Epithelial cell of proximal tubule (primary cell): ENCODE results near the gene SEC11C. TPM values are rescaled to one million over a fixed set of nuclear protein-coding genes. Genes with fewer than 3 reads are reported as not detected.

Experiments
- DNase-seq: peaks from one replicate; pipeline ENCODE4 v3.0.0-alpha.2; 2011; ENCODE audit warnings: low read depth
- H3K4me3 ChIP-seq: 2 replicates; pipeline ENCODE4 v1.5.1; 2011; ENCODE audit warnings: low read depth, mild to moderate bottlenecking, low read length
- total RNA-seq: library from RNA; depleted of rRNA; stranded (reverse); fragments of >200 nt; gene quantifications from 2 replicates; pipeline ENCODE4 v1.2.3, GENCODE V29; 2015
- TF ChIP-seq, protein P1 (sequence below): conservative IDR thresholded peaks from 2 replicates; pipeline ENCODE4 v1.5.1; 2012; ENCODE audit warnings: low read depth, mild to moderate bottlenecking, low read length

SEC11C gene
- total RNA-seq, 1 donor from 2014 or later, result 37.6 TPM

- TF ChIP-seq, protein P1, sequence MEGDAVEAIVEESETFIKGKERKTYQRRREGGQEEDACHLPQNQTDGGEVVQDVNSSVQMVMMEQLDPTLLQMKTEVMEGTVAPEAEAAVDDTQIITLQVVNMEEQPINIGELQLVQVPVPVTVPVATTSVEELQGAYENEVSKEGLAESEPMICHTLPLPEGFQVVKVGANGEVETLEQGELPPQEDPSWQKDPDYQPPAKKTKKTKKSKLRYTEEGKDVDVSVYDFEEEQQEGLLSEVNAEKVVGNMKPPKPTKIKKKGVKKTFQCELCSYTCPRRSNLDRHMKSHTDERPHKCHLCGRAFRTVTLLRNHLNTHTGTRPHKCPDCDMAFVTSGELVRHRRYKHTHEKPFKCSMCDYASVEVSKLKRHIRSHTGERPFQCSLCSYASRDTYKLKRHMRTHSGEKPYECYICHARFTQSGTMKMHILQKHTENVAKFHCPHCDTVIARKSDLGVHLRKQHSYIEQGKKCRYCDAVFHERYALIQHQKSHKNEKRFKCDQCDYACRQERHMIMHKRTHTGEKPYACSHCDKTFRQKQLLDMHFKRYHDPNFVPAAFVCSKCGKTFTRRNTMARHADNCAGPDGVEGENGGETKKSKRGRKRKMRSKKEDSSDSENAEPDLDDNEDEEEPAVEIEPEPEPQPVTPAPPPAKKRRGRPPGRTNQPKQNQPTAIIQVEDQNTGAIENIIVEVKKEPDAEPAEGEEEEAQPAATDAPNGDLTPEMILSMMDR, result no peak
- H3K4me3 ChIP-seq, result no peak overlapping the region
- no peak for DNase-seq
Observed at GRCh38 chr18:59156316-59156715, 16.6 kb downstream of the SEC11C start.

DNA sequence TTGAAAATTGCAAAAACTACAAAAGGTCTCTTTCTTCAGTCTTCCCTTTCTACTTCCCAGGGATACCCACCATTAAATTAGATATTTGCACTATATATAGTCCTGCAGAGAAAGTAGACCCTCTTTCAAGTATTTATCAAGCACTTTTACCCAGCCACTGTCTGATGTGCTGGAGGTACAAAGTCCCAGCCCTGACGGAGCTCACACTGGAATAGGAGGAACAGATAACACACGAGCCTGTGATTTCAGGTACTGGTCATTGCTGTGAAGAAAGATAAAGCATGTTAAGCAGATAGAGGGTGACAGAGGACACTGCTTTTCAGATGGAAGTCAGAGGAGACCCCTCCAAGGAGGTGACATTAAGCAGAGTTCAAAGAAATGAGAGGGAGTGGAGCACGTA lies 19.6 kb downstream of the SEC11C start:
- no peak overlapping the region for H3K4me3 ChIP-seq
- TF ChIP-seq, protein P1, result no peak
- no peak for DNase-seq

DNA sequence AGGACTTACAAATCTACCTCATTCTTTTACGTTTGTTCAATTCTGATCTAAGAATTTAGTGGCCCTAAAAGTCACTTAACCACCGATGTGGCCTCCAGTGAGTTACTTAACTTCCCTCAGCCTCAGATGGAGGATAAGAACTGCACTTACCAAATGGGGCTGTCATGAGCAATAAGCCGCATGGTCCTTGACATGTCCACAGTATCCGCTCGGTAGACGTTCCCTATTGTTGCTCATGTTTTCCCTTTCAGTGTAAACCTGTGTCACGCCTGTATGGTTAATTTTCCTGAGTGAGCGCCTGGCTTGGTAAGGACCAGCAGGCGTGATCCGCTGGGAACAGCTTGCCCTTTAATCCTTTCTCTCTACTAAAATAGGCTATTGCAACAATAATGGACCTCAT lies 20.3 kb downstream of the SEC11C start:
- TF ChIP-seq, protein P1, result no peak
- no peak for DNase-seq
- no peak overlapping the region for H3K4me3 ChIP-seq

- TF ChIP-seq, protein P1, result no peak
- H3K4me3 ChIP-seq, result no peak overlapping the region
- DNase-seq, result no peak
Observed at GRCh38 chr18:59172664-59173249, 33.1 kb downstream of the SEC11C start.

GRCh38 chr18:59177485-59177884 lies 37.8 kb downstream of the SEC11C start:
- no peak for DNase-seq
- no peak overlapping the region for H3K4me3 ChIP-seq
- TF ChIP-seq, protein P1, result no peak

DNA sequence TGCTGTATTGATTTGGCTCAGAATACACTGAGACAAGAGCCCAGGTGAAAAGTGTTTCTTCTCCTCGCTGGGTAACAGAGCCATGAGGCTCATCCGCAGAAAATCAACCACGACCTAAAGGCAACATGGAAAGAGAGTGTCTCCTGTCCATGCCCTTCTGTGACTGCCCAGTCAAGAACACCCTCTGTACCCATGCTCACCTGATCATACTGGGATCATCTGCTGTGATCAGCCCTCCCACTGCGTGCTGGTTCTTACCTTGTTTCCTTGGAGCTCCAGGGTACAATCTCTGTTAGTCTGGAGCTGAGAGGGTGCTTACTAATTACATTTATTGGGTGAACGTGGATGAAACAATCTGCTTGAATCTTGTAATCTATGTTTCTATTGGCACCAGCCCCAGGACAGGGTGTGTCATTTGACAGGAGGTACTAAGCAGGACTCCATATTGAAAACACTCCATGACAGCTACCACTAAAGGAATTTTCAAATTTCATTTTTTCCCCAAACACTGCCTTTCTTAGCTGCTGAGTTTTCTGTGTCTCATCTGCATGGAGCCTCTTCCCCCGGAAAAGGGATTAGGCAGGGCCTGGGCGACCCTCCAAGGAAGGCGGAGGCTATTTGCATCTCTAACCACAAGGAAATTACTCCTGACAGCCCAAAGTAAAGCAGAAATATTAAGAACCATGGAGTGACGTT lies 40.6 kb downstream of the SEC11C start:
- TF ChIP-seq, protein P1, result no peak
- DNase-seq, result no peak
- no peak overlapping the region for H3K4me3 ChIP-seq

DNA sequence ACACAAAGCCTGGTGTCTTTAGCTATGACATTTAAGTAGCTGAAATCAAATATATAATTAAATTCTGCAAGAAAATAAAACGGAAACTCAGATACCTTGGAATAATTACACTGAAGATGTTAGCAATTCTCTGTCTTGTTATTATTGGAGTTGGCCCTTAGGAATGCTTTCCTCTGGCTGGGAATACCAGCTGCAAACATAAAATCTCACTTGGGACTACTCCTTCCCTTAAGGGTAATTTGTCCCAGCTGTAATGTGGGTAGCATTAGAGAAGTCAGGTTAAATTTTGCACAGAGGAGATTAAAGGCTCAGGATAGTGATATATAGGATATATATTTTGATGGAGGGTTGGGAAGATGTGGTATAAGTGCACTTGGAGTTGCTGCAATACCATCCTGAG lies 43.0 kb downstream of the SEC11C start:
- H3K4me3 ChIP-seq, result no peak overlapping the region
- DNase-seq, result no peak
- TF ChIP-seq, protein P1, result no peak
